Mucosa of stomach (tissue), 1 donor: ENCODE measurements around the gene FOXN3.

Source experiments
- H3K27me3 ChIP-seq: one replicate; pipeline ENCODE4 v1.7.0; 2013; ENCODE audit warnings: mild to moderate bottlenecking, low read length; ENCODE audit not compliant: control insufficient read depth, insufficient read depth
- H3K36me3 ChIP-seq: one replicate; pipeline ENCODE4 v1.7.0; 2013; ENCODE audit warnings: low read length; ENCODE audit not compliant: control insufficient read depth, insufficient read depth
- H3K4me1 ChIP-seq: one replicate; pipeline ENCODE4 v1.7.0; 2013; ENCODE audit warnings: mild to moderate bottlenecking, low read length; ENCODE audit not compliant: control insufficient read depth, insufficient read depth
- H3K4me3 ChIP-seq: one replicate; pipeline ENCODE4 v1.7.0; 2013; ENCODE audit warnings: low read length
- H3K9ac ChIP-seq: one replicate; pipeline ENCODE4 v1.7.0; 2013; ENCODE audit warnings: mild to moderate bottlenecking, low read length, moderate library complexity
- H3K9me3 ChIP-seq: one replicate; pipeline ENCODE4 v1.7.0; 2013; ENCODE audit warnings: mild to moderate bottlenecking, low read length, moderate library complexity; ENCODE audit not compliant: control insufficient read depth
- donor health status: Pancreatic carcinoma.

Gene FOXN3

GRCh38 chr14:89186856-89187376 is 230.1 kb downstream of the FOXN3 start:
- no peak overlapping the region for H3K9ac ChIP-seq
- peaks cover 18% of the 10 kb centered on the region for H3K4me1 ChIP-seq
- no peak overlapping the region for H3K4me3 ChIP-seq

GRCh38 chr14:89185919-89186855 is 230.8 kb downstream of the FOXN3 start:
- H3K36me3 ChIP-seq: no peaks in the 10 kb centered on the region
- H3K4me3 ChIP-seq: no peak overlapping the region
- H3K9ac ChIP-seq: no peak overlapping the region
- H3K9me3 ChIP-seq: no peaks in the 10 kb centered on the region
- H3K4me1 ChIP-seq: peaks cover 18% of the 10 kb centered on the region
- no peaks in the 10 kb centered on the region for H3K27me3 ChIP-seq

More at GRCh38 chr14:89186856-89187376, 230.1 kb downstream of the FOXN3 start:
- Histone ChIP-seq H3K27me3 (no peaks in the 10 kb centered on the region), H3K9me3 (no peaks in the 10 kb centered on the region), H3K36me3 (no peaks in the 10 kb centered on the region)

- Histone ChIP-seq H3K9ac (no peak overlapping the region), H3K36me3 (no peaks in the 10 kb centered on the region), H3K9me3 (no peaks in the 10 kb centered on the region), H3K27me3 (no peaks in the 10 kb centered on the region), H3K4me3 (no peak overlapping the region), H3K4me1 (peaks cover 18% of the 10 kb centered on the region)
These were observed 232.1 kb downstream of the FOXN3 start for GRCh38 chr14:89184952-89185351.

- Histone ChIP-seq H3K9ac (no peak overlapping the region), H3K9me3 (no peaks in the 10 kb centered on the region), H3K4me3 (no peak overlapping the region), H3K36me3 (no peaks in the 10 kb centered on the region), H3K27me3 (no peaks in the 10 kb centered on the region), H3K4me1 (peaks cover 23% of the 10 kb centered on the region)
These were observed 234.7 kb downstream of the FOXN3 start for GRCh38 chr14:89182326-89182725.

- Histone ChIP-seq H3K27me3 (no peaks in the 10 kb centered on the region), H3K9ac (no peak overlapping the region), H3K4me1 (peaks cover 17% of the 10 kb centered on the region)
These were observed 236.5 kb downstream of the FOXN3 start for GRCh38 chr14:89180546-89180945.

GRCh38 chr14:89179891-89180404 is 237.1 kb downstream of the FOXN3 start:
- H3K4me1 ChIP-seq: peaks cover 17% of the 10 kb centered on the region

More at GRCh38 chr14:89180546-89180945, 236.5 kb downstream of the FOXN3 start:
- Histone ChIP-seq H3K9me3 (no peaks in the 10 kb centered on the region), H3K36me3 (no peaks in the 10 kb centered on the region), H3K4me3 (no peak overlapping the region)

GRCh38 chr14:89178800-89179535 is 238.1 kb downstream of the FOXN3 start:
- no peak overlapping the region for H3K4me3 ChIP-seq
- no peak overlapping the region for H3K9ac ChIP-seq
- no peaks in the 10 kb centered on the region for H3K9me3 ChIP-seq
- H3K36me3 ChIP-seq: no peaks in the 10 kb centered on the region
- no peaks in the 10 kb centered on the region for H3K27me3 ChIP-seq
- H3K4me1 ChIP-seq: peaks cover 17% of the 10 kb centered on the region

More at GRCh38 chr14:89179891-89180404, 237.1 kb downstream of the FOXN3 start:
- Histone ChIP-seq H3K4me3 (no peak overlapping the region), H3K9ac (no peak overlapping the region), H3K27me3 (no peaks in the 10 kb centered on the region), H3K9me3 (no peaks in the 10 kb centered on the region), H3K36me3 (no peaks in the 10 kb centered on the region)

- H3K36me3 ChIP-seq: no peaks in the 10 kb centered on the region
- H3K27me3 ChIP-seq: no peaks in the 10 kb centered on the region
- H3K4me3 ChIP-seq: no peak overlapping the region
- peaks cover 17% of the 10 kb centered on the region for H3K4me1 ChIP-seq
- H3K9me3 ChIP-seq: no peaks in the 10 kb centered on the region
- H3K9ac ChIP-seq: no peak overlapping the region
These were observed 238.7 kb downstream of the FOXN3 start for GRCh38 chr14:89178376-89178775.

GRCh38 chr14:89175881-89176799 is 240.9 kb downstream of the FOXN3 start:
- Histone ChIP-seq H3K9ac (no peak overlapping the region), H3K4me1 (peaks cover 17% of the 10 kb centered on the region), H3K36me3 (no peaks in the 10 kb centered on the region), H3K9me3 (no peaks in the 10 kb centered on the region), H3K4me3 (no peak overlapping the region), H3K27me3 (no peaks in the 10 kb centered on the region)

GRCh38 chr14:89171628-89172027 is 245.4 kb downstream of the FOXN3 start:
- Histone ChIP-seq H3K4me1 (peaks cover 6% of the 10 kb centered on the region), H3K9me3 (no peaks in the 10 kb centered on the region), H3K36me3 (no peaks in the 10 kb centered on the region), H3K4me3 (no peak overlapping the region), H3K27me3 (no peaks in the 10 kb centered on the region), H3K9ac (no peak overlapping the region)

GRCh38 chr14:89171168-89171567 is 245.9 kb downstream of the FOXN3 start:
- Histone ChIP-seq H3K4me1 (peaks cover 5% of the 10 kb centered on the region), H3K36me3 (no peaks in the 10 kb centered on the region), H3K9me3 (no peaks in the 10 kb centered on the region), H3K27me3 (no peaks in the 10 kb centered on the region), H3K9ac (no peak overlapping the region), H3K4me3 (no peak overlapping the region)
